PC-3 (cell line): ENCODE results near the gene HCFC1. TPM values are rescaled to one million over a fixed set of nuclear protein-coding genes. Genes with fewer than 3 reads are reported as not detected.

Experiments used
- ATAC-seq: fragments of 200-7000 bp; cut with Tn5 transposase; 2 replicates; pipeline ENCODE4 v1.9.1; 2020; ENCODE audit warnings: mild to moderate bottlenecking, moderate library complexity
- BruUV-seq: library from RNA; stranded (reverse); fragments of 400-500 nt; replicated peaks from 2 replicates; lab custom pipeline; 2021; lab: Mats Ljungman, UMichigan
- CTCF ChIA-PET: fragments of 300-600 bp; sonication (Branson Sonifier 250); formaldehyde crosslinking; loops from one replicate; lab custom pipeline; 2022; ENCODE audit warnings: antibody characterized with exemption; lab: Charles Lee
- POLR2A ChIA-PET: fragments of 300-600 bp; sonication (Branson Sonifier 250); formaldehyde crosslinking; loops from one replicate; lab custom pipeline; 2022; ENCODE audit warnings: antibody characterized with exemption; ENCODE audit not compliant: unreplicated experiment; lab: Charles Lee
- DNase-seq: peaks from one replicate; pipeline ENCODE4 v3.0.0-alpha.2; 2015
- H2AFZ ChIP-seq: fragments of 300-600 bp; sonication (generic); 2 replicates; pipeline ENCODE4 v1.6.0; 2016; ENCODE audit warnings: antibody characterized with exemption, low read length
- H3F3A ChIP-seq: fragments of 300-600 bp; sonication (generic); one replicate; pipeline ENCODE4 v1.6.0; 2017; ENCODE audit warnings: antibody characterized with exemption, low read length, control low read depth, mild to moderate bottlenecking; ENCODE audit not compliant: unreplicated experiment
- H3K27ac ChIP-seq: fragments of 300-600 bp; sonication (generic); 2 replicates; pipeline ENCODE4 v1.5.1; 2016; ENCODE audit warnings: mild to moderate bottlenecking, low read length
- H3K27me3 ChIP-seq: fragments of 300-600 bp; sonication (generic); 2 replicates; pipeline ENCODE4 v1.6.1; 2016; ENCODE audit warnings: low read length, mixed read lengths
- H3K36me3 ChIP-seq: fragments of 300-600 bp; sonication (generic); 2 replicates; pipeline ENCODE4 v1.6.1; 2016; ENCODE audit warnings: low read depth, mixed run types, low read length, mixed read lengths
- H3K4me1 ChIP-seq: fragments of 300-600 bp; sonication (generic); 2 replicates; pipeline ENCODE4 v1.5.1; 2016; ENCODE audit warnings: low read length; ENCODE audit not compliant: insufficient read depth
- H3K4me2 ChIP-seq: fragments of 300-600 bp; sonication (generic); 2 replicates; pipeline ENCODE4 v1.6.0; 2016; ENCODE audit warnings: low read length
- H3K4me3 ChIP-seq: fragments of 300-600 bp; sonication (generic); 2 replicates; pipeline ENCODE4 v1.5.1; 2016; ENCODE audit warnings: mild to moderate bottlenecking, low read length, mixed read lengths
- H3K79me2 ChIP-seq: fragments of 300-600 bp; sonication (generic); 2 replicates; pipeline ENCODE4 v1.6.1; 2017; ENCODE audit warnings: low read length, mixed read lengths
- H3K9ac ChIP-seq: fragments of 300-600 bp; sonication (generic); 2 replicates; pipeline ENCODE4 v1.6.0; 2016; ENCODE audit warnings: mild to moderate bottlenecking, low read length
- H3K9me2 ChIP-seq: fragments of 300-600 bp; sonication (generic); replicated peaks from 2 replicates; pipeline ENCODE4 v1.6.1; 2016; ENCODE audit warnings: mixed run types, low read length, mixed read lengths
- H3K9me3 ChIP-seq: fragments of 300-600 bp; sonication (generic); 2 replicates; pipeline ENCODE4 v1.6.1; 2016; ENCODE audit warnings: low read length, mixed read lengths
- H4K20me1 ChIP-seq: fragments of 300-600 bp; sonication (generic); 2 replicates; pipeline ENCODE4 v1.6.1; 2016; ENCODE audit warnings: low read length, mixed read lengths
- EZH2 ChIP-seq: fragments of 300-600 bp; sonication (generic); IDR thresholded peaks from one replicate; pipeline ENCODE4 v1.6.1; 2017; ENCODE audit warnings: antibody characterized with exemption, mild to moderate bottlenecking, low read length; ENCODE audit not compliant: unreplicated experiment
- EZH2phosphoT487 ChIP-seq: fragments of 300-600 bp; sonication (generic); IDR thresholded peaks from 2 replicates; pipeline ENCODE4 v1.6.1; 2018; ENCODE audit warnings: mild to moderate bottlenecking, antibody characterized with exemption, low read length, borderline replicate concordance
- intact Hi-C: fragments of 100-400 bp; cut with micrococcal nuclease; formaldehyde crosslinking; loops from 2 replicates; pipeline ENCODE4 v1.9.0; 2023
- total RNA-seq: library from RNA; depleted of rRNA; stranded (reverse); fragments of >200 nt; gene quantifications from 2 replicates; pipeline ENCODE4 v1.2.3, GENCODE V29; 2014
- TF ChIP-seq, protein P1 (sequence below): fragments of 300-600 bp; sonication (generic); conservative IDR thresholded peaks from 2 replicates; pipeline ENCODE4 v1.5.1; 2017; ENCODE audit warnings: antibody characterized with exemption, low read depth, mild to moderate bottlenecking, low read length

The HCFC1 gene
- total RNA-seq, 1 experiment from 2014 or later, result 66.9 TPM

DNA sequence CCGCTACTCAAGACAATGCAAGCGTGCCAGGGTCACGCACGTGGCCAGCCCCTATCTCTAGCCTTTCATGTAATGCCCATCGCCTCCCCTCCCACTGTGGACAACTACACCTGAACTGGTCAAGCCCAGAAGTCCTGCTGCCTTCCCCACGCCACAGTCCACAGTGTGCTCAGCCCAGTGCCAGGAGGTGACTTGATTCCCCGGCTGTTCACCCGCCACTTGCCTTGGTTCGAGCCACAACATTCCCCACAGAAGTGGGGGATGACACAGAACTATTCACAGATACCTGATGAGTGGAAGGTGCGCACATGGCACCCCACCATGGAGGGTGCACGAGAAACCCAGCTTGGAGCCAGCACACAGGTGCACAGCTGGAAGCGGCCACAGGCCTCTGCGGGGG lies 52.3 kb downstream of the HCFC1 start:
- Histone ChIP-seq H2AFZ (no peak overlapping the region), H3K9ac (no peak overlapping the region), H3K9me3 (no peaks in the 10 kb centered on the region), H3K9me2 (no peaks in the 10 kb centered on the region), H3K4me3 (no peak overlapping the region), H3F3A (no peaks in the 10 kb centered on the region), H3K27ac (no peak overlapping the region), H4K20me1 (no peaks in the 10 kb centered on the region), H3K27me3 (no peaks in the 10 kb centered on the region), H3K4me1 (no peaks in the 10 kb centered on the region), H3K79me2 (no peaks in the 10 kb centered on the region), H3K4me2 (no peak overlapping the region), H3K36me3 (no peaks in the 10 kb centered on the region)
- ChIA-PET CTCF (no interaction called here), POLR2A (interaction anchor here (0.7 kb wide), 1 partner anchor 9 kb away, joined by 3 read pairs; no protein-coding TSS in a partner anchor)
- no TSS peak for BruUV-seq
- DNase-seq, result no peak
- intact Hi-C loops, result no loop called here
- no peak for ATAC-seq
- TF ChIP-seq EZH2, result no peak
- TF ChIP-seq, protein P1, sequence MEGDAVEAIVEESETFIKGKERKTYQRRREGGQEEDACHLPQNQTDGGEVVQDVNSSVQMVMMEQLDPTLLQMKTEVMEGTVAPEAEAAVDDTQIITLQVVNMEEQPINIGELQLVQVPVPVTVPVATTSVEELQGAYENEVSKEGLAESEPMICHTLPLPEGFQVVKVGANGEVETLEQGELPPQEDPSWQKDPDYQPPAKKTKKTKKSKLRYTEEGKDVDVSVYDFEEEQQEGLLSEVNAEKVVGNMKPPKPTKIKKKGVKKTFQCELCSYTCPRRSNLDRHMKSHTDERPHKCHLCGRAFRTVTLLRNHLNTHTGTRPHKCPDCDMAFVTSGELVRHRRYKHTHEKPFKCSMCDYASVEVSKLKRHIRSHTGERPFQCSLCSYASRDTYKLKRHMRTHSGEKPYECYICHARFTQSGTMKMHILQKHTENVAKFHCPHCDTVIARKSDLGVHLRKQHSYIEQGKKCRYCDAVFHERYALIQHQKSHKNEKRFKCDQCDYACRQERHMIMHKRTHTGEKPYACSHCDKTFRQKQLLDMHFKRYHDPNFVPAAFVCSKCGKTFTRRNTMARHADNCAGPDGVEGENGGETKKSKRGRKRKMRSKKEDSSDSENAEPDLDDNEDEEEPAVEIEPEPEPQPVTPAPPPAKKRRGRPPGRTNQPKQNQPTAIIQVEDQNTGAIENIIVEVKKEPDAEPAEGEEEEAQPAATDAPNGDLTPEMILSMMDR, result no peak
- TF ChIP-seq EZH2phosphoT487, result no peak

DNA sequence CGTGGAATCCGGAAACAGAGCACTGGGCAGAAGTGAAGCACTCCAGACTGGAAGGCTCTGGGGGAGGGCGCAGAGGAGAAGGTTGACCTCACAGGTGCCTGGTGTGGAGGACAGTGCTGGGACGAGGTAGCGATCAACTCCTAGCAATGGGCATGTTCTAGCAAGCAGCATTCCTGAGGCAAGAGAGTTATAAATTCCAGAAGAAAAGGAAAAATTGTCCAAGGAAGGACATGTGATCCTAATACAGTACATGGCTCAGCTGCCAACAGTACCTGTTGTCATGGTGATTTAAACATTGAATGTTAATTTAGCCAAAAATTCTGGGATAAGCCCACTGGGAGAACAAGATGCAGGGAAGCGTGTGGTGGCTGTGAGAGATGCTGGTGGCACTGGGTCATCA lies 53.7 kb downstream of the HCFC1 start:
- no TSS peak for BruUV-seq
- no peak overlapping the region for H3K4me2 ChIP-seq
- no peaks in the 10 kb centered on the region for H3K4me1 ChIP-seq
- no peaks in the 10 kb centered on the region for H3K79me2 ChIP-seq
- no peaks in the 10 kb centered on the region for H3K9me2 ChIP-seq
- H3K9ac ChIP-seq, result no peak overlapping the region
- no peaks in the 10 kb centered on the region for H3K36me3 ChIP-seq
- no peak for ATAC-seq
- DNase-seq, result no peak
- ChIA-PET POLR2A (no interaction called here), CTCF (no interaction called here)
- H3K9me3 ChIP-seq, result no peaks in the 10 kb centered on the region
- H3F3A ChIP-seq, result no peaks in the 10 kb centered on the region
- no peak overlapping the region for H3K27ac ChIP-seq
- no peak overlapping the region for H3K4me3 ChIP-seq
- no peaks in the 10 kb centered on the region for H3K27me3 ChIP-seq
- H2AFZ ChIP-seq, result no peak overlapping the region
- H4K20me1 ChIP-seq, result no peaks in the 10 kb centered on the region
- intact Hi-C loops, result no loop called here
- no peak for TF ChIP-seq EZH2phosphoT487

DNA sequence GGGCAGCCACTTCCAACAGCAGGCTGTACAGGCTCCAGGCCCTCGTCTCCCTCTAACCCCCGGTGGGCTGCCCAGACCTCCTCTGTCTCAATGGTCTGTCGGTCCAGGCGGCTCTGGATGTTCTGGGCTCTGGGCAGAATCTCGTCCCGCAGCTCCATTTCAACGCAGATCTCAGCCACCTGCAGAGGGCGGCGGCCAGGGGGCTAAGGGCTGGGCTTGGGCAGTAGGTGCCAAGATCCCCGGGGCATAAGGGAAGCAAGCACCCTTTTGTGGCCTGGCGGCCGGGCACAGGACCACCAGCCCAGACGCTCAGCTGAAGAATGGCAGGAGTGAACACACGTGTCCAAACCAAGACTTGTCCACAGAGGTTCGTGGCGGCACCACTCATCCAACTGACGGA lies 57.9 kb downstream of the HCFC1 start:
- Histone ChIP-seq H3K36me3 (no peaks in the 10 kb centered on the region), H3K27me3 (no peaks in the 10 kb centered on the region), H3K4me1 (no peaks in the 10 kb centered on the region), H2AFZ (no peak overlapping the region), H3K79me2 (no peaks in the 10 kb centered on the region), H3K4me3 (no peak overlapping the region), H4K20me1 (no peaks in the 10 kb centered on the region), H3K9me2 (no peaks in the 10 kb centered on the region), H3K27ac (no peak overlapping the region), H3K9me3 (no peaks in the 10 kb centered on the region), H3K9ac (no peak overlapping the region), H3F3A (no peaks in the 10 kb centered on the region), H3K4me2 (no peak overlapping the region)
- intact Hi-C loops, result no loop called here
- DNase-seq (no peak), ATAC-seq (no peak)
- BruUV-seq, result no TSS peak
- TF ChIP-seq, protein P1, result no peak
- TF ChIP-seq EZH2phosphoT487, result no peak
- no peak for TF ChIP-seq EZH2
- CTCF ChIA-PET, result no interaction called here
- POLR2A ChIA-PET, result no interaction called here
